Measurements from ENCODE around the gene METRNL.
"Not testable (repeated sequence)": the region's sequence is repeated elsewhere in the genome, so short reads cannot be mapped to it uniquely, and the experiment has no call there.

Gene METRNL, protein sequence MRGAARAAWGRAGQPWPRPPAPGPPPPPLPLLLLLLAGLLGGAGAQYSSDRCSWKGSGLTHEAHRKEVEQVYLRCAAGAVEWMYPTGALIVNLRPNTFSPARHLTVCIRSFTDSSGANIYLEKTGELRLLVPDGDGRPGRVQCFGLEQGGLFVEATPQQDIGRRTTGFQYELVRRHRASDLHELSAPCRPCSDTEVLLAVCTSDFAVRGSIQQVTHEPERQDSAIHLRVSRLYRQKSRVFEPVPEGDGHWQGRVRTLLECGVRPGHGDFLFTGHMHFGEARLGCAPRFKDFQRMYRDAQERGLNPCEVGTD

DNA sequence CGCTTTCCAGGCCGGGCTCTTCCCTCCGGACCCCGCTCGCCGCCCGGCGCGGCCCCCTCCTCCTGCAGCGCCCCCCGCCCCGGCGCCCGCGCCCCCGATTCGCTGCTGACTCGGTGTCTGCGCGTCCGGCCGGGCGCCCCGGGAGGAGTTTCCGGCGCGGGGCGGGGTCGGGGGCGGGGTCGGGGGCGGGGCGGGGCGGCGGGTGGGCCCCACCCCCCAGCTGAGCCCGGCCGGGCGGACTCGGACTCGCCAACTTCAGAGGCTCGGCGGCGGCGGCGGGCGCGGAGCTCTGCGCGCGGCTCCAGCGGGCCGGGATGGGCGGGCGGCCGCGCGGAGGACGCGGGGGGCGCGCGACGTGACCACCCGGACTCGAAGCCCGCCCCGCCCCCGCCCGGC lies at the start of gene METRNL:
Gene METRNL (plus strand): TSS at position 258 of the 396 bp plus-strand sequence. CDS start 207 bp downstream, outside the sequence.
- DNase-seq: peak; percentile 59 to 69

DNA sequence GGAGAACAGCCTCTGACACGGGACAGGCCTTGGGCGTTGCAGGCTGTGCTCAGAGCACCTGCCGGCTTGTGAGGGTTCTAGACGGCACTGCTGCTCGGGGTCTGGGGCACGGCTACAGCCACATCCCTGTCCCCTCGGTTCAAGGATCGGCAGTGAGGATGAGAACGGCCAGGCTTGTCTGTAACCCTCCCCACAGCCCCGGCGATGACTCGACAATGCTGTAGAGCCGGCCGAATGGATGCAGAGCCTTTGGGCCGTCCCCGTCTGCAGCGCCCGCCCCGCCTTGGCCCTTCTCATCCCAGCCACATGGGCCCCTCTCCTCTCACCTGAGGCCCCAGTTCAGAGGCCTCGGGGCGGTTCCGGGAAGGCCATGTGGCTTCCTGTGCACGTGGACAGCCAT lies 49.0 kb upstream of the METRNL start:
- no peak for DNase-seq

DNA sequence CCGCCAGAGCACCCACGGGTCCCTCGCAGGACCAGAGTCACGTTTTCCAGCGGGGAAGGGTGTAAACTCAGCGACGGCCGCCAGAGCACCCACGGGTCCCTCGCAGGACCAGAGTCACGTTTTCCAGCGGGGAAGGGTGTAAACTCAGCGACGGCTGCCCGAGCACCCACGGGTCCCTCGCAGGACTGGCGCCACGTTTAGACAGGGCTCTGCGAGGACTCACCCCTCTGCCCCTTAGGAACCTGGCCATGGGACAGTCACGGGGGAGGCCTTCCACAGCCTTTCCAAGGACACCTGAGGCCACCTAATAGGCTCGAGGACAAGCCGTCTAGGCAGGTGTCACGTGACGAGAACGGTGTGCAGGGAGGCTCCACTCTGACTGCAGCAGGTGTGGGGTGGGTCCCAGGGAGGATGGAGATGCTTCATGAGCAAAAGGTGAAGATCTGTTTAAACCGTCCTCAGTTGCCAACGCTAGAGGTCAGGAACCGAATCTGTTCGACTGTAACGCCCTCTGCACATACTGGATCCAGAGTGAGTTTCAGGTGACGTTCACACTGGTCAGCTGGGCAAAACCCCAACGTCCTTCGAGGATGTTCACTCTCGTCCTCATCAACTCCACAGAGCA lies 48.0 kb upstream of the METRNL start:
- DNase-seq: no peak

DNA sequence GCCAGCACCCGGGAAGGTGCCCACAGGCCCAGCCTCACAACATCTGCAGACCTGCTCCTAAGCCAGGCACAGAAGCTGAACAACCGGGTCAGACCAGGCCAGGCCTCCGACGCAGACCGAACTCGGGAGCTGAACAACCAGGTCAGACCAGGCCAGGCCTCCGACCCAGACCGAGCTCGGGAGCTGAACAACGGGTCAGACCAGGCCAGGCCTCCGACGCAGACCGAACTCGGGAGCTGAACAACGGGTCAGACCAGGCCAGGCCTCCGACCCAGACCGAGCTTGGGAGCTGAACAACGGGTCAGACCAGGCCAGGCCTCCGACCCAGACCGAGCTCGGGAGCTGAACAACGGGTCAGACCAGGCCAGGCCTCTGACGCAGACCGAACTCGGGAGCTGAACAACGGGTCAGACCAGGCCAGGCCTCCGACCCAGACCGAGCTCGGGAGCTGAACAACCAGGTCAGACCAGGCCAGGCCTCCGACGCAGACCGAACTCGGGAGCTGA lies 47.4 kb upstream of the METRNL start:
- DNase-seq: not testable (repeated sequence)

DNA sequence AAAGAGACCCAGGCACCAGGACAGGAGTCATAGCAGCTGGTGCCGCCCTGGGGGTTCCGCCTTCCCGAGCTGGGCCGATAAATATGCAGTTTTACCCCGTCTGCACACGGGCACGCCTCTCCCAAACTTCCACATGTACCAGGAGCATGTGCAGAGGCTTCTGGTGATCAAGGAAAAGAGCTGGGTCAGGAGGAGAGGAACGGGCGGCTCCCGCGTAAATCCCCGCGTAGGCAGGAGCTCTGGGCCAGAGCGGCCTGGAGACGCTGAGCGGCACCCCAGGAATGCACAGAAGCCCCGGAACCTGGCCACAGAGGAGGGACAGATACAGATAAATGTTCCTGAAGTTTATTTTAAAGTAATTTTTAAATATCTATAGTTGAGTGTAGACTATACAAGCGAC lies 46.6 kb upstream of the METRNL start:
- no peak for DNase-seq

DNA sequence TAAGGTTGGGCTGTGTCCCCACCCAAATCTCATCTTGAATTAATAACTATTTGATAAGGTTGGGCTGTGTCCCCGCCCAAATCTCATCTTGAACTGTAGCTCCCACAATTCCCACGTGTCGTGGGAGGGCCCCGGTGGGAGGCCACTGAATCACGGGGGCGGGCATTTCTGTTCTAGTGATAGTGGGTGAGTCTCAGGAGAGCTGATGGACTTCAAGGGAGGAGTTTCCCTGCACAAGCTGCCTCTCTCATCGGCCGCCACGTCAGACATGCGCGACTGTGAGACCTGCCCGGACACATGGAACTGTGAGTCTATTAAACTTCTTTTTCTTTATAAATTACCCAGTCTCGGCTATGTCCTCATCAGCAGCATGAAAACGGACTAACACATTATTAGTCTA lies 44.9 kb upstream of the METRNL start:
- no peak for DNase-seq

DNA sequence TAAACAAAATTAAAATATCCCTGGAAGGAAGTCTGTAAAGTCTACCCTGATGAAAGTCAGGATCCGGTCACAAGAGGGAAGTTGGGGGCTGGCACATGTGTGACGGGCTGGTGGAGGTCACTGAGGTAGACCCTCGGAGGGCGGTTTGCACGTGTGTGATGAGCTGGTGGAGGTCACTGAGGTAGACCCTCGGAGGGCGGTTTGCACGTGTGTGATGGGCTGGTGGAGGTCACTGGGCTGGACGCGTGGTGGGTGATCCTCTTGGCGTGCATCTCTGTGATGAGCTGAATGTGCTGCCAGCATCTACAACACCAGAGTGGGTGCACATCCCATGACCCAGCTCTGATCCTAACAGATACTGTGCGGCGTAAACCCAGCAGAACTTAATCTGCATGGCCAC lies 43.7 kb upstream of the METRNL start:
- DNase-seq: no peak

DNA sequence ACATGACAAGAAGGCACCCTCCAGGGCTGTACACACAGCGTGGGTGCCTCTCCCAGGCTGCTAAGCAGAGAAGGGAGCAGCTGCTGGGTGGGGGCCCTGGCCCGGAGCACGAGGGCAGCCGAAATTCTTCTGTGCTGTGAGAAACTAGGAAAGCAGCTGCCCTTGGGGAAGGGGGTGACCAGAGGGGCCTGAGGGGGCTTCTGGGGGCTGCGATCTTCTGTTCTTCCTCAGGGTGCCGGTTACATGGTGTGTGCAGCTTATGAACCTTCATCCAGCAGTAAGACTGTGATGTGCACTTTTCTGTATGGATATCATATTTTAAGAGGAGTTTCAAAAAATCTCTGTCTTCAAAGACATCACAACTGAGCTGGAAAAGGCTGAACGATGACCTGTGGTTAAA lies 43.2 kb upstream of the METRNL start:
- no peak for DNase-seq

DNA sequence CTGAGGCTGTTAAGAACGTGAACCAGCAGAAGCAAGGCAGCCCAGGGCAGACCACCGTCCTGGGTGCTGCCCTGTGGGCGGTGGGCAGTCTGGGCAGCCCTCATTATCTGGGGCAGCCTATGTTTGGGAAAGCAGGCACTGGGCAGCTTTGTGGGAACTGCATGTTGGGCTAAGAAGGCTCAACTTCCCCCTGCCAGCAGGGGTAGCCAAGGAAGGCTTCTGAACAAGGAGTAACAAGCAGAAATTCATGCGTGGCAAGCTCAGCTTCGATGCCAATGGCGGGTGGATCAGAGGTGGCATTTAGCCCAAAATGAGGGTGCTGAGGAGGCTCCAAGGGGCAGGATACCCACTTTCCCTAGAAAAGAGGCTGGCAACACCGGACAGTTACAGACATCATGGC lies 42.7 kb upstream of the METRNL start:
- DNase-seq: no peak

DNA sequence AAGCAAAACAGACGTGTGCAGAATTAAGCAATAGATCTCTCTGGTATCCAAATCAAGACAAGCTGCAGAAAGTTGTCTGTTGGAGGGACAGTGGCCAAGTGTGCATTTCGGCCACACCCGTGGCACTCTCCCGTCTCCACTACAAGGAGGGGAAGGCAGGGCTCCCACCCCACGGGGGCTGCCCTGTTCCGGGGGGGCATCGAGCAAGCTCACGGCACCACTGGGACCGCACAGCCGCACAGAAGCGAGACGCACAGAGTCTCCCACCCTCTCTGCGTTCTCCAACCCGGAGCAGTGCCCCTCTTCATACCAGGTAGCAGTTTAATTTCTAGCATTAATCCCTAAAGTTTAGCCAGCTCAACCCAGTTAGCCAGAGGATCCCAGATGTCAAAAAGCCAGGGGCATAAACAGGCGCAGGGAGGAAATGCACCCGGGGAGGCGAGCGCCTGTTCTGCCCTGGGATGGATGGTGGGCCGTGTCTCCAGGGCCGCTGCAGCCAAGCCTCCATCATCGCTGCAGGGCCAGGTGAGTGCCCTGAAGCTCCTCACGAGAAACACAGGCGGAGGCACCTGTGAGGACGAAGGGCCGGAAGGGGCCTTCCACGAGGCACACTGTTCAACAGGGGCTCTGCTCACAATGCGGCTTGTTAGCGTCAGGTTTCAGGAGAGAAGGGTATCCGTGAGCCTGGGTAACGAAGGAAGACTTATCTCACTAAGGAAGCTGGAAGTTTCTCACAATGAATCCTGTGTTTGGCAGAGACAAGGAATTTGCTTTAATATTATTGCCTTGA lies 42.1 kb upstream of the METRNL start:
- no peak for DNase-seq

DNA sequence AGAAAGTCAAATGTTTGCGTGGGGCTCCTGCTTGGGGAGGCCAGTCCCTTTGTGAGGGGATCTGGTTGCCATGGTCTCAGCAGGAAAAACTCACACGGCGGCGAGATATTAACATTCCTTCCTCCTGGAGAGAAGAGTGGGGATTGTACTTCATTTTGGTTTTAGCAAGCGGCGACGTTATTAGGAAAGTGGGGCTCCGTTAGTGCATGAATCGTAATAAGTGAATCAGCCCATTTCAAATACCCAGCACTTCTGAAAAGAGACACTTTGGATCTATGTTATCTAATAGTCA lies 41.6 kb upstream of the METRNL start:
- no peak for DNase-seq

DNA sequence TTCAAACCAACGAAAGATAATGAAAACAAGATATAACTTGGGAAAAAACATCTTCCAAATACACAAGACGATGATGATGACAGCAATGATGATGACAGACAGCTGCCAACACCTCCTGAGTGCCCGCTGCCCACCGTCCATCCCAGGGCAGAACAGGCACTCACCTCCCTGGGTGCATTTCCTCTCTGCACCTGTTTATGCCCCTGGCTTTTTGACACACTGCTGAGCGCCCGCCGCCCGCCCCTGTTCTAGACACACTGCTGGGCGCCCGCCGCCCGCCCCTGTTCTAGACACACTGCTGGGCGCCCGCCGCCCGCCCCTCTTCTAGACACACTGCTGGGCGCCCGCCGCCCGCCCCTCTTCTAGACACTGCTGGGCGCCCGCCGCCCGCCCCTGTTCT lies 40.4 kb upstream of the METRNL start:
- DNase-seq: not testable (repeated sequence)

DNA sequence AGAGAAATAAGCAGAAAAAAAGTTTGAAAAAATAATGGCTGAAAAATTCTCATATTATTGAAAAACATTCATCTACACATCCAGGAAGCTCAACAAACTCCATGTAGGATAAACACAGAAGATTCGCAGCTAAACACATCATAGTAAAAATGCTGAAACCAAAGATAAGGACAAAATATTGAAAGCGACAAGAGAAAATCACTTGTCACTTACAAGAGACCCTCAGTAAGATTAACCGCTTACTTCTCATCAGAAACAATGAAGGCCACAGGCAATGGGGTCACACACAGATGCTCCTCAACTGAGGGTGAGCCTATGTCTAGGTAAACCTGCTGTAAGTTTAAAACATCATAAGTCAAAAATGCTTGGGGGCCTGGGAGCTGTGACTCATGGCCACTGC lies 38.1 kb upstream of the METRNL start:
- no peak for DNase-seq

DNA sequence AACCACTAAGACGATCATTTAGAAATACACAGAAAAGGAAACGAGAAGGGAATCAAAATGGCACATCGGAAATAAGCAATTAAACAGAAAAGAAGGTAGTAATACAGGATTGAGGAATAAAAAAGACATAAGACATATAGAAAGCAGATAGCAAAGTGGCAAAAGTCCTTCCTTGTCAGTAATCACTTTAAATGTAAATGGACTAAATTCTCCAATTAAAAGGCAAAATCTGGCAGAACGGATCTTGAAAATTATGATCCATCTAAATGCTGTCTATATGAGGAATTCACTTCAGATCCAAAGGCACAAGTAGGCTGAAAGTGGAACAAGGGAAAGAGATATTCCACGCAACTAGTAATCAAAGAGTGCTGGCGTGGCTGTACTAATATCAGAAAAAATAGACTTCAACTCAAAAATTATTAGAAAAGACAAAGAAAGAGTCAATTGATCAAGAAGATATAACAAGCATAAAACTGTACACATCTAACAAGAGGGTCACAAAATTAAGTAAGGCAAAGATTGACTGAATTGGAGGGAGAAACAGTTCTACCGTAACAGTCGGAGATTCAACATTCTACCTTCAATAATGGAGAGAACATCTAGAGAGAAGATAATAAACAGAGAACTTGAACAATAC lies 36.8 kb upstream of the METRNL start:
- no peak for DNase-seq

DNA sequence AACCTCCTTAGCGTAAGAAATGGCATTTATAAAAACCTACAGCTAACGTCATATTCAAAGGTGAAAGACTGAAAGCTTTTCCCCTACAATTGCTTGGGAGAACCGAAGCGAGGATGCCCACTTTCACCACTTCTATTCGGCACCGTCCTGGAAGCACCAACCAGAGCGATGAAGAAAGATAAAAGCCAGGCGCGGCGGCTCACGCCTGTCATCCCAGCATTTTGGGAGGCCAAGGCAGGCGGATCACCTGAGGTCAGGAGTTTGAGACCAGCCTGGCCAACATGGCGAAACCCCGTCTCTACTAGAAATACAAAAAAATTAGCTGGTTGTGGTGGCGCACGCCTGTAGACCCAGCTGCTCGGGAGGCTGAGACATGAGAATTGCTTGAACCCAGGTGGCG lies 34.9 kb upstream of the METRNL start:
- not testable (repeated sequence) for DNase-seq

DNA sequence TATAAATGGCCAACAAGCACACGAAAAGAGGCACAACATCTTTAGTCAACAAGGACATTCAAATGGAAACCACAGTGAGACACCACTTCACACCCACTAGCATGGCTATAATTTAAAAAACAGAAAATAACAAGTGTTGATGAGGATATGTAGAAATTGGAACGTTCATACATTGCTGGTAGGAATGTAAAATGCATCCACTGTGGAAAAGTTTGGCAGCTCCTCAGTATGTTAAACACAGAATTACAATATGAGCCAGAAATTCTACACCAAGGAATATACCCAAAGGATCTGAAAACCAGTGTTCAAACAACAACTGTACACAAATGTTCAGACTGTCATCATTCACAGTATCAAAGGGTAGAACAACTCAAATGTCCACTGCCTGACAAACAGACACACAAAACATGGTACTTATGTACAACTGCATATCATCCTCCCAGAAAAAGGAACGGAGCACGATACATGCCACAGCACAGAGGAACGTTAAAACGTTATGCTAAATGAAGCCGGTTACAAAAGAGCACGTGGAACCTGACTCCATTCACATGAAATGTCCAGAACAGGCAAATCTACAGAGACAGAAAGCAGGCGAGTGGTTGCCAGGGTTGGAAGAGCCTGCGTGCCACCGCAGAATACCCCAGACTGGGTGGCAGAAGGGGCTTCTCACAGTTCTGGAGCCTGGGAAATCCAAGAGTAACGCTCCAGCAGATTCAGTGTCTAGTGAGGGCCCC lies 32.8 kb upstream of the METRNL start:
- DNase-seq: no peak

DNA sequence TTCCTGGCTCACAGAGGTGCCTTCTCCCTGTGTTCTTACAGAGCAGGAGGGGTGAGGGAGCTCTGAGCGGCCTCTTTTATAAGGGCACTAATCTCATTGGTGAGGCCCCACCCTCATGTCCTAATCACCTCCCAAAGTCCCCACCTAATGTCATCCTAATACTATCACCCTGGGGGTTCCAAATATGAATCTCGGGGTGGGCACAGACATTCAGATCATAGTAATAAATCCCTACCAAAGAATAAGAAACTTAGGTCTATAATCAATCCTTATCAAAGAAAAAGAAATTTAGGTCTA lies 32.3 kb upstream of the METRNL start:
- DNase-seq: no peak

DNA sequence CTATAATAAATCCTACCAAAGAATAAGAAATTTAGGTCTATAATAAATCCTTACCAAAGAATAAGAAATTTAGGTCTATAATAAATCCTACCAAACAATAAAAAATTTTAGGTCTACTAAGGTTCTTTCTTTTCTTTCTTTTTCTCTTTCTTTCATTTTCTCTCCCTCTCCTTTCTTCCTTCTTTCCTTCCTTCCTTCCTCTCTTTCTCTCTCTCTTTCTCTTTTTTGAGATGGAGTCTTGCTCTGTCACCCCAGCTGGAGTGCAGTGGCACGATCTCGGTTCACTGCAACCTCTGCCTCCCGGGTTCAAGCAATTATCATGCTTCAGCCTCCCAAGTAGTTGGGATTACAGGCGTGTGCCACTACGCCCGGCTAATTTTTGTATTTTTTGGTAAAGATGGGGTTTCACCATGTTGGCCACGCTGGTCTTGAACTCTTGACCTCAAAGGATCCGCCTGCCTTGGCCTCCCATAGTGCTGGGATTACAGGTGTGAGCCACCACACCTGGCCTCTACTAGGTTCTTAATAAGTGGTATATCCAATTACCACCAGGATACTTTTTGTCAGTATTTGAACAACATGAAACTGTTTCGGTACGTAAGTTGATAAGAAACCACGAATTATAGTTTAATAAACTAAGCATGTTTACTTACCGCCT lies 31.5 kb upstream of the METRNL start:
- DNase-seq: not testable (repeated sequence)

DNA sequence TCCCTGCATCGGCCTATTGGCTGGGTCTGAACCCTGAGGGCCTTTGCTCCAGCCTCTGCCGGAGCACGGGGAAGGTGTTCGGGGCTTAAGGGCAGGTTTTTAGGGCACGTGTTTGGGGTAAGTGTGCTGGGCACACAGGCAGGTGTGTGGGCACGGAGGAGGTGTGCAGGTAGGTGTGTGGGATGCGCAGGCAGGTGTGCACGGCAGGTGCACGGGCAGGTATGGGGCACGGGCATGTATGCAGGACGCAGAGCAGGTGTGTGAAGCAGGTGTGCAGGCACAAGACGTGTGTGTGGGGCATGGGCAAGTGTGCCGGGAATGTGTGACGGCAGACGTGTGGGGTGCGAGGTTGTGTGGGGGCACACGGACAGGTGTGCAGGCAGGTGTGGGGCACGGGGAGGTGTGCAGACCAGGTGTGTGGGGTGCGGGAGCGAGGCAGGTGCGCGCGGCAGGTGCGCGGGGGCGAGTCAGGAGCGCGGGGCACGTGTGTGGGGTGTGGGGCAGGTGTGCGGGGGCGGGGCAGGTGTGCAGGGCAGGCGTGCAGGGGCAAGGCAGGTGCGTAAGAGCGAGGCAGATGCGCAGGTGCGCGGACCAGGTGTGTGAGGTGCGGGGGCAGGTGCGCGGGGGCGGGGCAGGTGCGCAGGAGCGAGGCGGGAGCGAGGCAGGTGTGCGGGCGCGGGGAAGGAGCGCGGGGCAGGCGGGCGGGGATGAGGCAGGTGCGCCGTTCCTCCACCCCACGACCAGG lies 28.6 kb upstream of the METRNL start:
- peak in 1 of 2 donors; percentile 18 for DNase-seq

DNA sequence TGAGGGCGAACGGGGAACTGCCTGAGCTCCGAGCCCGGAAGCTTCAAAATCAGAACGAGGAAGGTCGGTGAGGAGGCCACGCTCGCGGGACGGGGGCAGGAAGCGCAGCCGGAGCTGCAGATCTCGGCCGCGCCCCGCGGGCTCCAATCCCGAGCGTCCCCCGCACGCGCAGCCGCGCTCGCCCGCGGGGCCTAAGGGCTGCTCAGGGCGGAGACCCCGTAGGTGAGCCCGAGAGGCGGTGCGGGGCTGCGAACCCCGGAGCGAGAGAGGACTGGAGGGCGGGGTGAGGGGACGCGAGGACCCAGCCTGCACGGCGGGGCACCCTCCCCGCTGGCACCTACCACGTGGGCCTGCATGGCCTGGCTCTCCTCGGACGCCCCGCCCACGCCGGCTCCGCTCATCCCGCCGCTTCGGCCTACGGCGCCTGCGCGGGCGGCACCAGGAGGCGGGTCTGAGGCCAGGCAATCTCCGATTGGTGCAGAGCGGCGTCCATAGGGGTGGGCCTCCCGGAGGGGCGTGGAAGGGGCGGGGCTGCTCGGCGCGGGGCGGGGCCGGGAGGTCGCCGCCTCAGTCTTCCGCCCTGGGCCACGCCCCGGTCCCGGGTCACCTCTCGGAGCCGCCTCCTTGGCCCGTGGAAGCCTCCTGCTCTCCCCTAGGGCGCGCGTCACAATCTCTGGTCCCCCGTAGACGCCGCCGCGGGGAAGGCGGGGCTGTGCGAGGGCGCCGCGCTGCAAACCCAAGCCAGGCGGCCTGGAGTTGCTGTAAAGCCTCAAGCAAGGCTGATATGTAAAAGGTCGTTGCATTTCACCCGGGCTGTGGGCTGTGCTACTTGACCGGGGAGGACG lies 27.8 kb upstream of the METRNL start:
- peak; percentile 95 to 97 for DNase-seq

DNA sequence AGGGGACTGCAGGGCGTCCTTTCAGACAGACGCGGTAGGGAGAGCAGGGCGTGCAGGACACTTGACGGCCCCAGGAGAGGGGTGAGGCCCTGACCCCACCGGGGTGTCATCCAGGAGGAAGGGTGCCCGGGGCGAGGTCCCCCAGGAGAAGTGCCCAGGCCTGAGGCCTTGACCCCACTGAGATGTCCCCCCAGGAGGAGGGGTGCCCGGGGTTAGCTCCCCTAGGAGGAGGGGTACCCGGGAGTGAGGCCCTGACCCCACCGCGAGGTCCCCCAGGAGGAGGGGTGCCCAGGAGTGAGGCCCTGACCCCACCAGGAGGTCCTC lies 27.2 kb upstream of the METRNL start:
- DNase-seq: no peak
